ENCODE data around the gene PANK1.

The PANK1 gene

DNA sequence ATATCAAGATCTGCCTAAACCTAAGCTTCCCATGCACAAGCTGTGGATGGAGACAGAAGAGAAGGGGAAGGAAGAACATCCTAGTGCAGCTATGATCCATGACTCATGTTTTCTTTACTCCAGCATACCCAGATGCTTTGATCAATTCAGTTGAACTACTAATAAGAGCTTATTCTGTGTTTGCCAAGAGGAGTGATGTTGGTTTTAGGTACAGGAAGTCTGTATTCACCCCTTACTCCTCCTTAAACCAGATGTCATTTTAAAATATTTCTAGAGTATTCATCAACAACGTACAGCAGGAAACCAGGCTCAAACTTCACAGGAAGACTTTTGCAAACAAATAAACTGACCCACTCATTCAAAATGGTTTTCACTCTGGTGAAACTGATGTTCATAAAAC, 29.2 kb downstream of the PANK1 start:
- no peak overlapping the region for H3K4me3 Mint-ChIP-seq
- no peak overlapping the region for H3K27ac Mint-ChIP-seq
- peaks cover 19% of the 10 kb centered on the region for H3K4me1 Mint-ChIP-seq (ENCODE audit: low read depth)
- H3K27me3 Mint-ChIP-seq (ENCODE audit: low read depth): no peaks in the 10 kb centered on the region
- peaks cover under 1% of the 10 kb centered on the region for H3K36me3 Mint-ChIP-seq (ENCODE audit: low read depth)
- peaks cover 16% of the 10 kb centered on the region for H3K9me3 Mint-ChIP-seq

DNA sequence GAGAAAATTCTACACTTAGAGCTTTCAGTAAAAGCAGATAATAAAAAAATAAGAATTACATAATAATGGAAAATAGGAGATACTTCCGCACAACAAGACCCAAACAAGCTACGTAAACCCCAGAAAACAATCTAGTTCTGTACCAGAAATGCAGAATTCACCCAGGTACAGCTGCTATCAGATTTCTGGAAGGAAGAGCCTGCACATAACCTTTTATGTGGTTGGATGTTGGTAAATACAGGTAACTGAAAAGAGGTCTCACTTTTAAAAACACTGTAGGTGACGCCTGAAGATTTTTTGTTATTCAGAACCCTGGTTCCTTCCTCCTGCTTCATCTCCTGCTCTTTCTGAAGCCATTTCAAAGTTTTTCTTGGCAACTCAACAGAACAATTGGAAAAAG, 29.9 kb downstream of the PANK1 start:
- Mint-ChIP-seq H3K27me3 (ENCODE audit: low read depth) (no peaks in the 10 kb centered on the region), H3K27ac (no peak overlapping the region)

DNA sequence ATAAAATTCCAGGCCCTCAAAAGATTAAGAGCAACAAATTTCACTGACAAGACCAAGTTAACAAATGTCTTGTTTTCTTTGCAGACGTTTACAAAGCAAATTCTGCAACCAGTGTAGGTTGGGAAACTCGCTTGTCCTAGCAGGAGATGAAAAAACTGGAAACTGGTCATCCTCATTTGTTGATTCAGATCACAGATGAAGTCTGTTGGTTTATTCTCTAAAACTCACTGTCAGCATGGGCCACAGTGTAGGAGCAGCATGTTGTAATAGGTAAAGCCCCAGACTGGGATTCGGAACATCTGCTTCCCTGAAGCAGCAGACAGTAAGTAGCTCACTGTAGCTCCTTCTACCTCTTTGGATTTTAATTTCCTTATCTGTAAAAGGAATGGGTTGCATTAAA, 31.5 kb downstream of the PANK1 start:
- no peak overlapping the region for H3K27ac Mint-ChIP-seq
- H3K4me3 Mint-ChIP-seq: no peak overlapping the region
- no peaks in the 10 kb centered on the region for H3K9me3 Mint-ChIP-seq
- peaks cover 6% of the 10 kb centered on the region for H3K36me3 Mint-ChIP-seq (ENCODE audit: low read depth)
- no peaks in the 10 kb centered on the region for H3K27me3 Mint-ChIP-seq (ENCODE audit: low read depth)
- H3K4me1 Mint-ChIP-seq (ENCODE audit: low read depth): peaks cover 23% of the 10 kb centered on the region

More for the DNA sequence above, 29.9 kb downstream of the PANK1 start:
- no peak overlapping the region for H3K4me3 Mint-ChIP-seq
- H3K36me3 Mint-ChIP-seq (ENCODE audit: low read depth): peaks cover 4% of the 10 kb centered on the region
- H3K9me3 Mint-ChIP-seq: peaks cover 10% of the 10 kb centered on the region
- H3K4me1 Mint-ChIP-seq (ENCODE audit: low read depth): peaks cover 21% of the 10 kb centered on the region

DNA sequence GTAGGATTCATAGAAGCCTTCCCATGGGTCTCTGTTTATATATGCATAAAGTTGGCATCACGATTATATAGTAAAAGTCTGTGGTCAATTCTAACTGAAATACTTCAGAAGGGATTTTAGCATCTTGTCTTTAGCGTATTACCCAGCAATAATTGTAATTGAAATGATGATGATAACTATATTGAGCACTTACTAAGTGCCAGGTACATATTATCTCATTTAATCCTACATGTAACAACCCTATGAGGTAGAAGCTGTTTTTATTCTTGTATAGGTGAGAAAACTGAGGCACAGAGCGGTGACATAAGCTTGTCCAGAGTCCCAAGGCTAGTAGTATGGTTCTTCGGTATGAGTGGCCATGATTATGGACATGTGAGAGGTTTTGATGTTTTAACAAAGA, 33.8 kb downstream of the PANK1 start:
- peaks cover 23% of the 10 kb centered on the region for H3K4me1 Mint-ChIP-seq (ENCODE audit: low read depth)
- H3K4me3 Mint-ChIP-seq: no peak overlapping the region
- H3K27ac Mint-ChIP-seq: no peak overlapping the region
- peaks cover 6% of the 10 kb centered on the region for H3K36me3 Mint-ChIP-seq (ENCODE audit: low read depth)
- H3K9me3 Mint-ChIP-seq: no peaks in the 10 kb centered on the region
- no peaks in the 10 kb centered on the region for H3K27me3 Mint-ChIP-seq (ENCODE audit: low read depth)

DNA sequence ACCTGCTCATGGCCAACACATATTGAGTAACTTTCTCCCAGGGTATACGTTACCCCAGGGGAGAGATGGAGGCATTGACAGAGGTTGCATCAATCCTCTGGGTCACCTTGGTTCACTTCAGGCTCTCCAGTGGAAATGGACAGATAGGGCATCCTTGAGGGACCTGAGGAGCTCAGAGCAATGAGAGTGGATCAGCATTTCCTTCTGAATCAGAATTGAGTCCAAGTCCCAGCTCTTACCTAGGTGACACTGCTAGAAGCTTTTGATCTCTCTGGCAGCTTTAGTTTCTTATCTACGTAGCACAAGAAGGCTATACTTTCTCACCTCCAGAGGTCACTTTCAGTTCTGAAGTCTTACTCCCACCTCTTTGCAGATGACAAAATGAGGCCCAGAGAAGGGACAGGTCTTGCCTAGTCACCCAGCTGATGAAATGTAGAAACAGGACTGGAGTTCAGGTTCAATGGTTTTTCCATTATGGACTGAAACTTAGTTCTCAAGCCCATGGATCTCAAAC, 35.2 kb downstream of the PANK1 start:
- H3K27me3 Mint-ChIP-seq (ENCODE audit: low read depth): no peaks in the 10 kb centered on the region
- H3K4me1 Mint-ChIP-seq (ENCODE audit: low read depth): peaks cover 12% of the 10 kb centered on the region
- H3K27ac Mint-ChIP-seq: no peak overlapping the region
- peaks cover 6% of the 10 kb centered on the region for H3K36me3 Mint-ChIP-seq (ENCODE audit: low read depth)
- no peak overlapping the region for H3K4me3 Mint-ChIP-seq
- H3K9me3 Mint-ChIP-seq: no peaks in the 10 kb centered on the region

DNA sequence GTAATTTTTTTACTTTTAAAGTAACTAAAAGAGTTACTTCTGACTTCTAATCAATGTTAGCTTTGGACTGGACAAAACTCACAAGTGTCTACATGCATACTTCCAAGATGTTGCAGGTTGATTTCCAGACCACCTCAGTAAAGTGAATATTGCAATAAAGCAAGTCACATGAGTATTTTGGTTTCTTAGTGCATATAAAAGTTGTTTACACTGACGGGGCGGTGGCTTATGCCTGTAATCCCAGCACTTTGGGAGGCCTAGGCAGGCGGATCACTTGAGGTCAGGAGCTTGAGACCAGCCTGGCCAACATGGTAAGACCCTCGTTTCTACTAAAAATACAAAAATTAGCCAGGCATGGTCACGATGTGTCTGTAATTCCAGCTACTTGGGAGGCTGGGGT, 40.8 kb downstream of the PANK1 start:
- Mint-ChIP-seq H3K27me3 (ENCODE audit: low read depth) (no peaks in the 10 kb centered on the region), H3K4me3 (no peak overlapping the region), H3K27ac (no peak overlapping the region), H3K36me3 (ENCODE audit: low read depth) (no peaks in the 10 kb centered on the region), H3K4me1 (ENCODE audit: low read depth) (no peaks in the 10 kb centered on the region), H3K9me3 (no peaks in the 10 kb centered on the region)

DNA sequence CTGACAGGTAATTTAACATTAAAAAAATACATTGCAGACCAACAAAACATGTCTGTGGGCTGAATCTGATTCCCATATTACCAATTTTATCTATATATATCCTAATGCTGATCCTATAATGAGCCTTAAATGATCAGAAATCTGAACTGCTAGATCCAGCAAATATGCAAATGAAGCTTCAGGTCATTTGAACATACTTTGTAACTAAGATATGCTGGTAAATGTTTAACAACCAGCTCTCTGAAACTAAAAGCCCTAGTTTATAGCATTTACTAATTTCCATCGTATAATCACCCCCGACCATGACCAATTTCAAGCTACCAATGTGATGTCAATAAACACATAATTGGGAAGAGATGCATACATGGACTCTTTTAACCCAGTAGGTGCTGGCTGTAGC, 42.1 kb downstream of the PANK1 start:
- Mint-ChIP-seq H3K36me3 (ENCODE audit: low read depth) (no peaks in the 10 kb centered on the region), H3K27me3 (ENCODE audit: low read depth) (no peaks in the 10 kb centered on the region)

DNA sequence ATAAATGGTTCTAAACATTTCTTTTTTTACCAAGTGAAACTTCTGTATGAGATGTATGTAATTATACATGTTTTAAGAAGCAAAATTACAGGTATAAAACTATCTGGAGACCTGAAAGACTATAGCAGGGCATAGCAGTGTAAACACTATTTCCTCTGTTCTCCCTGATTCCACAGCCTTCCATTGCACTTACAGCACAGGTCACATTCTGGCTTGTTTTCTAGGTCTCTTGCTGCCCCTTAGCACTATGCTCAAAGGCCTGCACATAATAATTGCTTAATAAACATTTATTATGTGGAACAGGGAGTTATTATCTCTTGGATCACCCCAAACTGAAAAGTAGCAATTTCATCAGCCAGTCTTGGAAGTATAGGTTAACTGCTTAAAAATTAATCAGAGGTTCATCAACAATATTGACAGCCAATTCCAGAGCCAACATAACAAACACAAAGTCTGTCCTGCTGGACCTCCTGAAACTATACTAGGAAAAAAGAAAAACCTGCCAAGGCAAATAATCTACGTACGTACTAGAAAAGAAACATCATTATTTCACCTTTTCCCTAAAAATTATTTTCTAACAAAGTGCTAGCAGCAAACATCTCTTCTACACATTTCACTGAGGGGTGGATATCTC, 43.2 kb downstream of the PANK1 start:
- Mint-ChIP-seq H3K27ac (no peak overlapping the region), H3K4me1 (ENCODE audit: low read depth) (no peaks in the 10 kb centered on the region), H3K36me3 (ENCODE audit: low read depth) (no peaks in the 10 kb centered on the region), H3K4me3 (no peak overlapping the region), H3K9me3 (no peaks in the 10 kb centered on the region), H3K27me3 (ENCODE audit: low read depth) (no peaks in the 10 kb centered on the region)

More for the DNA sequence above, 42.1 kb downstream of the PANK1 start:
- Mint-ChIP-seq H3K4me3 (no peak overlapping the region), H3K9me3 (no peaks in the 10 kb centered on the region), H3K27ac (no peak overlapping the region), H3K4me1 (ENCODE audit: low read depth) (no peaks in the 10 kb centered on the region)

DNA sequence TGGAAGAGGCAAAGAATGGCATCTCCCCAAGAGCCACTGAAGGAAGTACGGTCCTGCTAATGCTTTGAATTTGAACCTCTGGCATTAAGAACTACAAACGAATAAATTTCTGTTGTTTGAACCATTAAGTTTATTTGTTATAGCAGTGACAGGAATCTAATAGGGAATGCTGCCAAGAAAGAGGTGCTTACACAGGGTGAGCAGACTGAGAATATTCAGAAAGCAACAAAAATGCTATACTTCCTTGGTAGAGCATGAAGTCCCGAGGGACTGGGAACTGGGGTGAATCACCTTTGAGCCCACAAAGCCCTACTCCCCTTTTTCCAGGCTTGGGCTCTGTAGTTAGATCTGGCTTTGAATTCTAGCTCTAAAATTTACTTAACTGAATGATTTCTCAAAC, 45.0 kb downstream of the PANK1 start:
- no peaks in the 10 kb centered on the region for H3K4me1 Mint-ChIP-seq (ENCODE audit: low read depth)
- H3K9me3 Mint-ChIP-seq: no peaks in the 10 kb centered on the region
- H3K4me3 Mint-ChIP-seq: no peak overlapping the region
- no peak overlapping the region for H3K27ac Mint-ChIP-seq
- H3K27me3 Mint-ChIP-seq (ENCODE audit: low read depth): no peaks in the 10 kb centered on the region
- no peaks in the 10 kb centered on the region for H3K36me3 Mint-ChIP-seq (ENCODE audit: low read depth)

DNA sequence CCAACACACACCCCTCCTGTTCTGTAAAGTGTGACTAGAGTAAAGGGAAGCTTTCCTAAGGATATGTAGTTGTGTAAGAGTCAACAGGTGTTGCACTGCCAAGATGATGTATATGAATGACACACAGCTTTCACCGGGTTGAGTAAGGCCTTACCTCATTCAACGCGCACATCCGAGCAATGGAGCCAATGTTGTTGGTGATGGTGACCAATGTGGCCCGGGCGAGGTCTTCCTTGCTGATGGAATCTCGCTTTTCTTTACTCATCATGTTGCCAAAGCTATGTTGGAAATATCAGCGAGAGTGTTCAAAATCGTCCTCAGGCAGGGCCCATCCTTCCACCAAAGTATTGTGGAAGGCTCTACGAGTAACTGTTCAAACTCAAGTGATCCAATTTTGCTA, 52.0 kb downstream of the PANK1 start:
- Mint-ChIP-seq H3K9me3 (no peaks in the 10 kb centered on the region), H3K36me3 (ENCODE audit: low read depth) (peaks cover 7% of the 10 kb centered on the region), H3K27ac (no peak overlapping the region), H3K4me1 (ENCODE audit: low read depth) (peaks cover 1% of the 10 kb centered on the region), H3K4me3 (no peak overlapping the region), H3K27me3 (ENCODE audit: low read depth) (no peaks in the 10 kb centered on the region)

DNA sequence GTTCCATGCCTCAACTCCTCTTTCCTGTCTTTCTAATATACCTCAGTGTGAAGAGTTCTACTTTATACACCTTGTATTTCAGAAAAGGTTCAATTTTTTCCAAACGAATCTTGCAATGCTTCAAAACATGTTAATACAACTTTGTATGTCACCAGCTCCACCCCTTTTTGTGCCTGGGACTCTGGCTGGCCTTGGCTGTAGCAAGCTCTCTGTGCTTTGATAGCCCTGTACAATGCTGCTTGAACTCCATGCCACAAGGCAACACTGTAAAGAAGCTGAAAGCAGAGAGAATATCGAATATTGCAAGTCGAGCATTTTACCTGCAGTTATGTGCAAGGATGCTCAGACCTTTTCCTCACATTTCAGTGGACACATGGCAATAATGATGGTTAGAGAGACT, 52.5 kb downstream of the PANK1 start:
- Mint-ChIP-seq H3K4me1 (ENCODE audit: low read depth) (peaks cover 1% of the 10 kb centered on the region), H3K4me3 (no peak overlapping the region), H3K9me3 (no peaks in the 10 kb centered on the region), H3K27me3 (ENCODE audit: low read depth) (no peaks in the 10 kb centered on the region), H3K36me3 (ENCODE audit: low read depth) (peaks cover 9% of the 10 kb centered on the region), H3K27ac (no peak overlapping the region)

DNA sequence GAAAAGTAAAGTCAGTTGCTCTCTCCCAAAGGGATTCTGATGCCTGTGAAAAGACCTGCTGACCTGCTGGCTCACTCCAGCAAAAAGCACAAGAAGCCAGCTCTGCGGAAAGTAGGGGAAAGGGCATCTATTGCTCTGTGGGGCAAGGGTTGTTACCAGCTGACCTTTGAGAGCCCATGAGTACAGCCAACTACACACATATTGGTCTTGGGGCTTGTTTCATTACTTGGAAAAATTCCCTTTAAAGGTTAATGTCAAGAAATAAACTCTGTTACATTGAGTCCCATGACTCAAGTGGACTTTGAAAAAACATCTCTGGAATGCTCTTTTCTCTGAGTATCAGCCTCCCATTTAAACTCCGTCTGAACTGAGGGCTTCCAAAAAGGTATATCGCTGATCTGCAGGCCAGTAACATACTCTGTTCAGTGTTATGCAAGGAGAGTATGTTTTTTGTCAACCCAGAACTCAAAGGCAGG, 53.2 kb downstream of the PANK1 start:
- no peaks in the 10 kb centered on the region for H3K27me3 Mint-ChIP-seq (ENCODE audit: low read depth)
- peaks cover 13% of the 10 kb centered on the region for H3K36me3 Mint-ChIP-seq (ENCODE audit: low read depth)
- peaks cover 1% of the 10 kb centered on the region for H3K4me1 Mint-ChIP-seq (ENCODE audit: low read depth)
- H3K4me3 Mint-ChIP-seq: no peak overlapping the region
- no peak overlapping the region for H3K27ac Mint-ChIP-seq
- H3K9me3 Mint-ChIP-seq: no peaks in the 10 kb centered on the region

DNA sequence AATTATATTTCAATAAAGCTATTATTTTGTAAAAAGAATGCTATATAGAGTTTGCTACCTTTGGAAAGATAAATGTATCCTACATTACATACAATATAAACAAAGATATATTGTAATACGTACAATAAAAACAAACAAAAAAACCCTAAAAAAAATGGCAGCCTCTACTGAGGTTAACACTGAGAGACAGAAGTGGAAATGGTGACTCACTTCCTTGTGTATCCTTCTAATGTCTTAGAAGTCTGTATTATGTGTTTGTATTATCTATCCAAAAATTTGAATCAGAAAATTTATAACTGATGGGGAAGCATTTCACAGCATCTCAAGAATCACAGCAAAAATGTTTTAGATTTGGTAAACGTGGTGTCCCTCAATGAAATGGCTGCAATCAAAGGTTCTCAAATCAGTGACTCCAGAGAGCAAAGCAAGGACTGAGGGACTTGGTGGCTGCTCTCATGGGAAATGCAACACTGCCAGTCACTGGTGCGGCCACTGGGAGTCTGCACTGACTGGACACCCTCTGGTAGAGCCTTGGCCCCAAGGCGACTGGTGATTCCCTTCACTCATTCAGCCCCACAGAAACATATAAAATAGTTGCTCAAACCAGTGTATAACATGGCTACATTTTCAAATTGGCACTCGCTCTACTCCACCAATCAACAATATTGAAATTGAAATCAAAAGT, 53.8 kb downstream of the PANK1 start:
- Mint-ChIP-seq H3K36me3 (ENCODE audit: low read depth) (peaks cover 13% of the 10 kb centered on the region), H3K4me1 (ENCODE audit: low read depth) (peaks cover 1% of the 10 kb centered on the region), H3K9me3 (no peaks in the 10 kb centered on the region), H3K27ac (no peak overlapping the region), H3K27me3 (ENCODE audit: low read depth) (no peaks in the 10 kb centered on the region), H3K4me3 (no peak overlapping the region)

DNA sequence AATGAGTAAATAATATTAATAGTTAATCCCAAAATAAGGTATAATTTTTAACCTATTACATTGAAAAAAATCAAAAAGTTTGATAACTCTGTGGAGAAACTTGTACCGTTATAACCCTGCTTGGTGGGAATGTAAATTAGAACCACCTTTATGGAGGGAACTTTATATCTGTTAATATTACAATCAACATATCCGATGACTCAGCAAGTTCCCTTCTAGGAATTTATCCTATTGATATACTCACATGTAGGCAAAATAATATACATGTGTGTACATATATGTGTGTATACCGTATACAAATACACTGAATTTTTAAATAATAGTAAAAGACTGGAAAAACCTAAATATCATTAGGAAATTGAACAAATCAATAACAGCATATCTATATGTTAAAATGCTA, 54.7 kb downstream of the PANK1 start:
- Mint-ChIP-seq H3K4me1 (ENCODE audit: low read depth) (peaks cover 1% of the 10 kb centered on the region), H3K9me3 (no peaks in the 10 kb centered on the region), H3K27ac (no peak overlapping the region), H3K4me3 (no peak overlapping the region), H3K36me3 (ENCODE audit: low read depth) (peaks cover 13% of the 10 kb centered on the region), H3K27me3 (ENCODE audit: low read depth) (no peaks in the 10 kb centered on the region)

DNA sequence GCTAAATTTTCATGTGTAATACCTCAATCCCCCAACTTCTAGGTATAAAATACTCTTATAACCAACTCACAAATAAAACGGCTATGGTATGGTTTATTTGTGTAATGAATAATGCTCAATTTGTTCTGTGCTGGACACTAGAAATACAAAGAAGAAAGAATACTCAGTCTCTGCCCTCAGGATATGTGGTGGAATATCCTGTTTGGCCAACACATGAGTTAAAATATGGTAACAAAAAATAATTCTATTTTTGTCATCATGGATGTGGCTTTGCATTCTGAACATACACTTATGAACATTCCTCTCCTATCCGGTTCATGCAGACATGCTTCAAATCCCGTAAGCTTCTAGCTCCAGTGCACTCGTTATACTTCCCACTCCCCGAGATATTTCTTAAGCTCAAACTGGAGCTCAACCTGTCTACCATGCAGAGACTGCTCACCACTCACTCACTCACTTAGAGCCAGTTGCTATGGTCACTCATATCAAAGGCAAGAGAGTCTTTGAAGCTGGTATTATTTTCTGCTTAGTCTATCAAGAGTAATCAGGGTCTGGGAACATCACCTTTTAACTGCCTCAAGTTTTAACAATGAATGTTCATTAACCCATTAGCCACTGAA, 55.8 kb downstream of the PANK1 start:
- no peak overlapping the region for H3K27ac Mint-ChIP-seq
- H3K27me3 Mint-ChIP-seq (ENCODE audit: low read depth): no peaks in the 10 kb centered on the region

More for the DNA sequence above, 55.8 kb downstream of the PANK1 start:
- H3K4me3 Mint-ChIP-seq: no peak overlapping the region
- H3K4me1 Mint-ChIP-seq (ENCODE audit: low read depth): peaks cover 1% of the 10 kb centered on the region
- no peaks in the 10 kb centered on the region for H3K9me3 Mint-ChIP-seq
- peaks cover 13% of the 10 kb centered on the region for H3K36me3 Mint-ChIP-seq (ENCODE audit: low read depth)

All from T-helper 1 cell treated with Interleukin-12 subunit alpha and Interleukin-12 subunit beta and Interleukin-4 antibody, amounts not matched to agents 30 μg/mL and 1 μg/mL, for 36 hours (primary cell).